Muscle of leg (tissue), 11 donors: ENCODE data around the gene CACNG7. TPM values are rescaled to one million over a fixed set of nuclear protein-coding genes. Genes with fewer than 3 reads are reported as not detected.

Experiments
- DNase-seq: peaks from one replicate; pipeline ENCODE4 v3.0.0; 2013
- H3K27ac ChIP-seq: one replicate; pipeline ENCODE4 v1.5.1; 2013; ENCODE audit warnings: mild to moderate bottlenecking, low read length, control low read depth
- H3K27me3 ChIP-seq: one replicate; pipeline ENCODE4 v1.6.1; 2013; ENCODE audit warnings: low read length; ENCODE audit not compliant: control insufficient read depth, insufficient read depth
- H3K36me3 ChIP-seq: one replicate; pipeline ENCODE4 v1.6.1; 2013; ENCODE audit warnings: low read length; ENCODE audit not compliant: control insufficient read depth, insufficient read depth
- H3K4me1 ChIP-seq: one replicate; pipeline ENCODE4 v1.6.1; 2013; ENCODE audit warnings: low read length; ENCODE audit not compliant: control insufficient read depth, insufficient read depth
- H3K4me3 ChIP-seq: one replicate; pipeline ENCODE4 v1.5.1; 2013; ENCODE audit warnings: low read length, control low read depth
- H3K9me3 ChIP-seq: replicated peaks from 2 replicates; pipeline ENCODE4 v1.6.1; 2013; ENCODE audit warnings: low read depth, low read length; ENCODE audit not compliant: control insufficient read depth
- WGBS: methylation state at CpG from one replicate; pipeline ENCODE4 v1.1.5; 2013; ENCODE audit warnings: missing lambda C conversion rate; ENCODE audit not compliant: insufficient coverage; 5-methylcytosine and 5-hydroxymethylcytosine counted together
- polyA plus RNA-seq, 8 donors: library from polyadenylated mRNA; unstranded; fragments of 120-200 nt; gene quantifications; one replicate each; pipeline versions ENCODE4 v1.2.1 to v1.2.3, GENCODE V29; 2013; ENCODE audit warnings: inconsistent platforms in 1 of 8, low replicate concordance in 1 of 8; ENCODE audit not compliant: insufficient read length in 8 of 8, insufficient read depth in 1 of 8
- total RNA-seq: library from RNA; stranded (reverse); fragments of 120-200 nt; gene quantifications from one replicate; pipeline ENCODE4 v1.2.4, GENCODE V29; 2013

CACNG7 gene
- total and polyA plus RNA-seq, 9 donors = 0.04 to 2.1 (median 1.0) TPM; not detected in 1

DNA sequence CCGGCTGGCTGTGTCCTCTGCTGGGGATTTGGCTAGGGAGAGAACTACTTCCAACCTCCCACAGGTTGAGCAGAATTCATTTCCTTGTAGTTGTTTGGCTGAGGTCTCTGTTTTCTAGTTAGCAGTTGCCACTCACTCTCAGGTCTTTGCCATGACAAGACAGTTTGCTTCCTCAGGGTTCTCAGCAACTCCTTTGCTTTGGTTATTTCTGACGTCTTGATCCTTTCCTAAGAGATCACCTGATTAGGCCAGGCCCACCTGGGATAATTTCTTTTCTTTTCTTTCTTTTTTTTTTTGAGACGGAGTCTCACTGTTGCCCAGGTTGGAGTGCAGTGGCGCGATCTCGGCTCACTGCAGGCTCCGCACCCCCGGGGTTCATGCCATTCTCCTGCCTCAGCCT lies 44.3 kb downstream of the CACNG7 start:
- Histone ChIP-seq H3K4me3 (no peak overlapping the region), H3K9me3 (no peaks in the 10 kb centered on the region), H3K36me3 (no peaks in the 10 kb centered on the region), H3K27me3 (peaks cover 22% of the 10 kb centered on the region), H3K4me1 (no peaks in the 10 kb centered on the region), H3K27ac (no peak overlapping the region)
- DNase-seq = no peak
- WGBS = 50% methylated on average over 1 of the region's 8 CpGs

DNA sequence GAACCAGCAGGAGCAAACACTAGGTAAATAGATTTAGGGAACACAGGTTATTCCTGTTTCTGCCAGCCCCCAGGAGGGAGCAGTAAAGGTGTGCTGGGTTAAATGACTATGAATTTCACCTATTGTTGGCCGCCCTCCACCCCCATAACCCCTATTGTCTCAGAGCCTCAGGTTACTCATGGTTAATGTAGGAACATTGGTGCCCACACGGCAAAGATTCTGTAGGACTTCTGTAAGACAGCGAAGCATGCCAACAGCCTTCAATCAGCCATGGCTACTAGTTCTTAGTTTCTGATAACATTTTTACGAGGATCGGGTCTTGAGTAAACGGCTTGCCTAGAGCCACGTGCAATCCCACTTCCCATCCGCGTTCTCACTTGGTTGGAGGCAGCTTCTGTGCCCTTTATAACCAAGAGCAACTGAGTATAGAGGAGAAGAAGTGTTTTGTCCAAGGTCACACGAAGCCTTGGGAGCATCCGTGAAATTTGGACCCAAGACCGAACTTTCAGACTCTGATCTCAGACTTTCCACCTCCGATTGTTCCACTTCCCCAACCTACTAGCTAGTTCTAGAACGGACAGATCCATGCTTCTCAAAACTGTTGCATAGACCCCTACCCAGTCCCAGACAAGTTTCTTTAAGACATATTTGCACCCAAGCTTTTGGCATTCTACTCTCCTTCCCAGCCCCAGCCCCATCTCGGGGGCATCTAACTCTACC lies 48.5 kb downstream of the CACNG7 start:
- Histone ChIP-seq H3K4me3 (no peak overlapping the region), H3K9me3 (no peaks in the 10 kb centered on the region), H3K27ac (no peak overlapping the region), H3K4me1 (no peaks in the 10 kb centered on the region), H3K36me3 (no peaks in the 10 kb centered on the region), H3K27me3 (peaks cover 55% of the 10 kb centered on the region)
- no peak for DNase-seq
- WGBS = 0% methylated on average over 6 of the region's 15 CpGs

DNA sequence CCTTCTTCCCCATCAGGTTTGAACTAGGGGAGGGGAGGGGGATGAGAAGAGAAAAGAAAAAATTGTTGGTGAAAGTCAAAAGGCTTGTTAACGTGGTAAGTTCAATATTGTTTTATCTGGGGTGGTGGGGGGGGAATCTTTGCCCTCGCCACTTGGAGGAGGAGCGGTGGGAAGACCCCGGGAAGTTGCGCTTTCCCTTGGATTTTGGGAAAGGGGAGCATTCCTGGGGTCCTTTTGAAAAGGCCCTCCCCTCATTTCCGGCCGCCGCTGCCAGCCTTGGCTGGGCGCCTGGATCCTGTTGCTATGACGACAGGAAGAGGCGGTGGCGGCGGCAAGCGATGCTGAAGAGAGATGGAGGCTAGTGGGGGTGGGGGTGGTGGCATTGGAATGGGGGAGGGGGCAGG lies 49.1 kb downstream of the CACNG7 start:
- DNase-seq = no peak
- 5% methylated on average over 4 of the region's 14 CpGs for WGBS
- peaks cover 60% of the 10 kb centered on the region for H3K27me3 ChIP-seq

GRCh38 chr19:53958823-53959757 lies 50.0 kb downstream of the CACNG7 start:
- DNase-seq = no peak
- Histone ChIP-seq H3K27me3 (peaks cover 69% of the 10 kb centered on the region), H3K27ac (no peak overlapping the region), H3K36me3 (no peaks in the 10 kb centered on the region), H3K4me3 (no peak overlapping the region), H3K9me3 (no peaks in the 10 kb centered on the region), H3K4me1 (no peaks in the 10 kb centered on the region)
- WGBS = 0% methylated on average over 13 of the region's 22 CpGs

More for the DNA sequence above, 49.1 kb downstream of the CACNG7 start:
- Histone ChIP-seq H3K27ac (no peak overlapping the region), H3K4me3 (no peak overlapping the region), H3K36me3 (no peaks in the 10 kb centered on the region), H3K9me3 (no peaks in the 10 kb centered on the region), H3K4me1 (no peaks in the 10 kb centered on the region)

DNA sequence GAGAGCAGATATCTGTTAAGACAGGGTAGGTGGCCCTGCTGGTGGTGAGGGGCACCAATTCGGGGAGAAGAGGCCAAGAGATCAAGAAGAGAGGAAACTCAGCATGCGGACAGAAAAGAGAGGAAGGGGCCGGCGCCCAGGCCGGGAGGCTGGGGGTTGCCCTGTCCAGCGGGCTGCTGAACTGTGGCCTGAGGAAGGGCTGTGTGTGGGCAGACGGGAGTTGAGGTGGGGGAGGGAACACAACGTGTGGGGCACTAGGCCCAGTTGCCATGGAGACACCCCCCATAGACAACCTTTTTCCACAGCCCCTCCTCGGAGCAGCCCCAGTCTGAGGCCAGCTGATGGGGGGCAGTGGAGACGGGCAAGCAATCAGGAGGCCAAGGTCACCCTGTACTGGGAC lies 51.1 kb downstream of the CACNG7 start:
- H3K27ac ChIP-seq = no peak overlapping the region
- H3K4me3 ChIP-seq = no peak overlapping the region
- H3K9me3 ChIP-seq = no peaks in the 10 kb centered on the region
- 0% methylated on average over 2 of the region's 10 CpGs for WGBS
- no peak for DNase-seq
- H3K4me1 ChIP-seq = no peaks in the 10 kb centered on the region
- H3K36me3 ChIP-seq = no peaks in the 10 kb centered on the region
- H3K27me3 ChIP-seq = peaks cover 80% of the 10 kb centered on the region

DNA sequence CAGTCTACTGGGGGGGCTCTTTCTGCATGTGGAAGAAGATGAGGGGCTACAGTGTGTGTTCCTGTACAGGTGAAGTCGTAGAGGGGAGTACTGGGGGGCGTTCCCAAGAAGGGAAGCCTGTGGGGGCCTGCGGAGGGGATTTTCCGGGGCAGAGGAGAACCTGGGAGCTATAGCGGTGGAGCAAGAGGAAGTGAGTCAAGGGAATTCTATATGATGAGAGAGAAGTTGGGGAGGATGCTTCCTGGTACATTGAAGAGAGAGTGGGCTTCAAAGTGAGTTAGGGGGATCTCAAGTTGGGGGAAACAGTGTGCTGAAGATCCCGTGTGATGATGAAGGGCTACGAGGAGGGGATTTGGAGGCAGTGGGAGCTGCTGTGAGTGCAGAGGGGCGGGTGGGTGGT lies 51.8 kb downstream of the CACNG7 start:
- peaks cover 85% of the 10 kb centered on the region for H3K27me3 ChIP-seq
- no peak overlapping the region for H3K4me3 ChIP-seq
- DNase-seq = no peak
- no peaks in the 10 kb centered on the region for H3K9me3 ChIP-seq
- 2% methylated on average over 8 of the region's 8 CpGs for WGBS
- H3K27ac ChIP-seq = no peak overlapping the region
- no peaks in the 10 kb centered on the region for H3K4me1 ChIP-seq
- no peaks in the 10 kb centered on the region for H3K36me3 ChIP-seq

- no peaks in the 10 kb centered on the region for H3K9me3 ChIP-seq
- peaks cover 84% of the 10 kb centered on the region for H3K27me3 ChIP-seq
- H3K4me3 ChIP-seq = no peak overlapping the region
- no peaks in the 10 kb centered on the region for H3K4me1 ChIP-seq
- under 1% methylated on average over 17 of the region's 32 CpGs for WGBS
- no peak for DNase-seq
- no peaks in the 10 kb centered on the region for H3K36me3 ChIP-seq
- no peak overlapping the region for H3K27ac ChIP-seq
These were observed 52.7 kb downstream of the CACNG7 start for GRCh38 chr19:53961523-53962356.

GRCh38 chr19:53962887-53963431 lies 53.9 kb downstream of the CACNG7 start, which contains the start of gene CACNG8:
TSS of gene CACNG8 (plus strand) at chr19:53962937.
- Histone ChIP-seq H3K27me3 (peaks cover 77% of the 10 kb centered on the region), H3K27ac (no peak within 1 kb of the TSS), H3K4me3 (no peak within 1 kb of the TSS), H3K9me3 (no peaks in the 10 kb centered on the region), H3K36me3 (no peaks in the 10 kb centered on the region), H3K4me1 (no peaks in the 10 kb centered on the region)
- no peak for DNase-seq
- WGBS = 2% methylated on average over 32 of the region's 55 CpGs

GRCh38 chr19:53965091-53965490 lies 56.0 kb downstream of the CACNG7 start:
- no peak overlapping the region for H3K4me3 ChIP-seq

More at GRCh38 chr19:53965091-53965490, 56.0 kb downstream of the CACNG7 start:
- no peak overlapping the region for H3K27ac ChIP-seq
- no peaks in the 10 kb centered on the region for H3K36me3 ChIP-seq
- no peaks in the 10 kb centered on the region for H3K9me3 ChIP-seq
- no peak for DNase-seq
- no peaks in the 10 kb centered on the region for H3K4me1 ChIP-seq
- peaks cover 57% of the 10 kb centered on the region for H3K27me3 ChIP-seq
- WGBS = 81% methylated on average over 8 of the region's 11 CpGs
